Measurements from ENCODE around the gene CADM1.

The CADM1 gene

GRCh38 chr11:115197031-115197430, 307.2 kb downstream of the CADM1 start:
- H3K4me3 ChIP-seq (ENCODE audit: low read length), result no peak overlapping the region
- DNase-seq (ENCODE audit: low read depth), result no peak
- no peaks in the 10 kb centered on the region for H3K9me3 ChIP-seq (ENCODE audit: control insufficient read depth, low read length)
- H3K27me3 ChIP-seq (replicated peaks; ENCODE audit: control insufficient read depth, insufficient read depth, low read length), result no peaks in the 10 kb centered on the region
- H3K36me3 ChIP-seq (ENCODE audit: control insufficient read depth, insufficient read depth, low read length, severe bottlenecking), result no peaks in the 10 kb centered on the region
- peaks cover 4% of the 10 kb centered on the region for H3K4me1 ChIP-seq (ENCODE audit: control insufficient read depth, insufficient read depth, low read length)
- H3K9ac ChIP-seq (ENCODE audit: low read length), result no peak overlapping the region

GRCh38 chr11:115194802-115195110, 309.5 kb downstream of the CADM1 start:
- no peaks in the 10 kb centered on the region for H3K36me3 ChIP-seq (ENCODE audit: control insufficient read depth, insufficient read depth, low read length, severe bottlenecking)
- H3K9ac ChIP-seq (ENCODE audit: low read length), result no peak overlapping the region
- no peaks in the 10 kb centered on the region for H3K4me1 ChIP-seq (ENCODE audit: control insufficient read depth, insufficient read depth, low read length)
- no peaks in the 10 kb centered on the region for H3K9me3 ChIP-seq (ENCODE audit: control insufficient read depth, low read length)
- H3K4me3 ChIP-seq (ENCODE audit: low read length), result no peak overlapping the region
- no peak for DNase-seq (ENCODE audit: low read depth)
- H3K27me3 ChIP-seq (replicated peaks; ENCODE audit: control insufficient read depth, insufficient read depth, low read length), result no peaks in the 10 kb centered on the region

- Histone ChIP-seq H3K4me1 (ENCODE audit: control insufficient read depth, insufficient read depth, low read length) (no peaks in the 10 kb centered on the region), H3K4me3 (ENCODE audit: low read length) (no peak overlapping the region)
- no peak for DNase-seq (ENCODE audit: low read depth)
These were observed 310.1 kb downstream of the CADM1 start for GRCh38 chr11:115193914-115194801.

GRCh38 chr11:115191761-115192160, 312.5 kb downstream of the CADM1 start:
- no peaks in the 10 kb centered on the region for H3K27me3 ChIP-seq (replicated peaks; ENCODE audit: control insufficient read depth, insufficient read depth, low read length)
- H3K9me3 ChIP-seq (ENCODE audit: control insufficient read depth, low read length), result no peaks in the 10 kb centered on the region
- H3K4me3 ChIP-seq (ENCODE audit: low read length), result no peak overlapping the region
- DNase-seq (ENCODE audit: low read depth), result no peak
- H3K9ac ChIP-seq (ENCODE audit: low read length), result no peak overlapping the region
- H3K36me3 ChIP-seq (ENCODE audit: control insufficient read depth, insufficient read depth, low read length, severe bottlenecking), result no peaks in the 10 kb centered on the region
- no peaks in the 10 kb centered on the region for H3K4me1 ChIP-seq (ENCODE audit: control insufficient read depth, insufficient read depth, low read length)

More at GRCh38 chr11:115193914-115194801, 310.1 kb downstream of the CADM1 start:
- H3K36me3 ChIP-seq (ENCODE audit: control insufficient read depth, insufficient read depth, low read length, severe bottlenecking), result no peaks in the 10 kb centered on the region
- no peaks in the 10 kb centered on the region for H3K27me3 ChIP-seq (replicated peaks; ENCODE audit: control insufficient read depth, insufficient read depth, low read length)
- no peak overlapping the region for H3K9ac ChIP-seq (ENCODE audit: low read length)
- H3K9me3 ChIP-seq (ENCODE audit: control insufficient read depth, low read length), result no peaks in the 10 kb centered on the region

GRCh38 chr11:115190196-115190595, 314.0 kb downstream of the CADM1 start:
- Histone ChIP-seq H3K27me3 (replicated peaks; ENCODE audit: control insufficient read depth, insufficient read depth, low read length) (no peaks in the 10 kb centered on the region), H3K9me3 (ENCODE audit: control insufficient read depth, low read length) (no peaks in the 10 kb centered on the region), H3K4me3 (ENCODE audit: low read length) (no peak overlapping the region), H3K9ac (ENCODE audit: low read length) (no peak overlapping the region), H3K4me1 (ENCODE audit: control insufficient read depth, insufficient read depth, low read length) (no peaks in the 10 kb centered on the region), H3K36me3 (ENCODE audit: control insufficient read depth, insufficient read depth, low read length, severe bottlenecking) (no peaks in the 10 kb centered on the region)
- no peak for DNase-seq (ENCODE audit: low read depth)

- DNase-seq (ENCODE audit: low read depth), result no peak
- Histone ChIP-seq H3K4me1 (ENCODE audit: control insufficient read depth, insufficient read depth, low read length) (no peaks in the 10 kb centered on the region), H3K27me3 (replicated peaks; ENCODE audit: control insufficient read depth, insufficient read depth, low read length) (no peaks in the 10 kb centered on the region), H3K4me3 (ENCODE audit: low read length) (no peak overlapping the region), H3K9me3 (ENCODE audit: control insufficient read depth, low read length) (no peaks in the 10 kb centered on the region), H3K9ac (ENCODE audit: low read length) (no peak overlapping the region), H3K36me3 (ENCODE audit: control insufficient read depth, insufficient read depth, low read length, severe bottlenecking) (no peaks in the 10 kb centered on the region)
These were observed 315.3 kb downstream of the CADM1 start for GRCh38 chr11:115188898-115189278.

- no peaks in the 10 kb centered on the region for H3K4me1 ChIP-seq (ENCODE audit: control insufficient read depth, insufficient read depth, low read length)
- no peaks in the 10 kb centered on the region for H3K9me3 ChIP-seq (ENCODE audit: control insufficient read depth, low read length)
- H3K36me3 ChIP-seq (ENCODE audit: control insufficient read depth, insufficient read depth, low read length, severe bottlenecking), result no peaks in the 10 kb centered on the region
- H3K27me3 ChIP-seq (replicated peaks; ENCODE audit: control insufficient read depth, insufficient read depth, low read length), result no peaks in the 10 kb centered on the region
- H3K4me3 ChIP-seq (ENCODE audit: low read length), result no peak overlapping the region
- H3K9ac ChIP-seq (ENCODE audit: low read length), result no peak overlapping the region
- no peak for DNase-seq (ENCODE audit: low read depth)
These were observed 315.9 kb downstream of the CADM1 start for GRCh38 chr11:115188188-115188897.

GRCh38 chr11:115185931-115186330, 318.3 kb downstream of the CADM1 start:
- Histone ChIP-seq H3K9ac (ENCODE audit: low read length) (no peak overlapping the region), H3K9me3 (ENCODE audit: control insufficient read depth, low read length) (no peaks in the 10 kb centered on the region), H3K4me3 (ENCODE audit: low read length) (no peak overlapping the region), H3K4me1 (ENCODE audit: control insufficient read depth, insufficient read depth, low read length) (no peaks in the 10 kb centered on the region), H3K36me3 (ENCODE audit: control insufficient read depth, insufficient read depth, low read length, severe bottlenecking) (no peaks in the 10 kb centered on the region), H3K27me3 (replicated peaks; ENCODE audit: control insufficient read depth, insufficient read depth, low read length) (peaks cover 4% of the 10 kb centered on the region)
- DNase-seq (ENCODE audit: low read depth), result no peak

- H3K9ac ChIP-seq (ENCODE audit: low read length), result no peak overlapping the region
- no peaks in the 10 kb centered on the region for H3K4me1 ChIP-seq (ENCODE audit: control insufficient read depth, insufficient read depth, low read length)
These were observed 318.7 kb downstream of the CADM1 start for GRCh38 chr11:115185507-115185906.

GRCh38 chr11:115184901-115185300, 319.3 kb downstream of the CADM1 start:
- H3K9ac ChIP-seq (ENCODE audit: low read length), result no peak overlapping the region
- no peaks in the 10 kb centered on the region for H3K9me3 ChIP-seq (ENCODE audit: control insufficient read depth, low read length)
- no peaks in the 10 kb centered on the region for H3K4me1 ChIP-seq (ENCODE audit: control insufficient read depth, insufficient read depth, low read length)
- DNase-seq (ENCODE audit: low read depth), result no peak
- H3K4me3 ChIP-seq (ENCODE audit: low read length), result no peak overlapping the region
- no peaks in the 10 kb centered on the region for H3K36me3 ChIP-seq (ENCODE audit: control insufficient read depth, insufficient read depth, low read length, severe bottlenecking)
- H3K27me3 ChIP-seq (replicated peaks; ENCODE audit: control insufficient read depth, insufficient read depth, low read length), result peaks cover 14% of the 10 kb centered on the region

More at GRCh38 chr11:115185507-115185906, 318.7 kb downstream of the CADM1 start:
- Histone ChIP-seq H3K9me3 (ENCODE audit: control insufficient read depth, low read length) (no peaks in the 10 kb centered on the region), H3K36me3 (ENCODE audit: control insufficient read depth, insufficient read depth, low read length, severe bottlenecking) (no peaks in the 10 kb centered on the region), H3K27me3 (replicated peaks; ENCODE audit: control insufficient read depth, insufficient read depth, low read length) (peaks cover 8% of the 10 kb centered on the region), H3K4me3 (ENCODE audit: low read length) (no peak overlapping the region)
- DNase-seq (ENCODE audit: low read depth), result no peak

- no peaks in the 10 kb centered on the region for H3K4me1 ChIP-seq (ENCODE audit: control insufficient read depth, insufficient read depth, low read length)
- no peaks in the 10 kb centered on the region for H3K9me3 ChIP-seq (ENCODE audit: control insufficient read depth, low read length)
- no peak overlapping the region for H3K4me3 ChIP-seq (ENCODE audit: low read length)
- H3K27me3 ChIP-seq (replicated peaks; ENCODE audit: control insufficient read depth, insufficient read depth, low read length), result peaks cover 20% of the 10 kb centered on the region
- no peaks in the 10 kb centered on the region for H3K36me3 ChIP-seq (ENCODE audit: control insufficient read depth, insufficient read depth, low read length, severe bottlenecking)
- no peak overlapping the region for H3K9ac ChIP-seq (ENCODE audit: low read length)
- no peak for DNase-seq (ENCODE audit: low read depth)
These were observed 320.4 kb downstream of the CADM1 start for GRCh38 chr11:115183830-115184229.

All from adipocyte (in vitro differentiated cells).